ENCODE data around the gene SFXN4.
"Not testable (repeated sequence)": the region's sequence is repeated elsewhere in the genome, so short reads cannot be mapped to it uniquely, and the experiment has no call there.

Gene SFXN4

DNA sequence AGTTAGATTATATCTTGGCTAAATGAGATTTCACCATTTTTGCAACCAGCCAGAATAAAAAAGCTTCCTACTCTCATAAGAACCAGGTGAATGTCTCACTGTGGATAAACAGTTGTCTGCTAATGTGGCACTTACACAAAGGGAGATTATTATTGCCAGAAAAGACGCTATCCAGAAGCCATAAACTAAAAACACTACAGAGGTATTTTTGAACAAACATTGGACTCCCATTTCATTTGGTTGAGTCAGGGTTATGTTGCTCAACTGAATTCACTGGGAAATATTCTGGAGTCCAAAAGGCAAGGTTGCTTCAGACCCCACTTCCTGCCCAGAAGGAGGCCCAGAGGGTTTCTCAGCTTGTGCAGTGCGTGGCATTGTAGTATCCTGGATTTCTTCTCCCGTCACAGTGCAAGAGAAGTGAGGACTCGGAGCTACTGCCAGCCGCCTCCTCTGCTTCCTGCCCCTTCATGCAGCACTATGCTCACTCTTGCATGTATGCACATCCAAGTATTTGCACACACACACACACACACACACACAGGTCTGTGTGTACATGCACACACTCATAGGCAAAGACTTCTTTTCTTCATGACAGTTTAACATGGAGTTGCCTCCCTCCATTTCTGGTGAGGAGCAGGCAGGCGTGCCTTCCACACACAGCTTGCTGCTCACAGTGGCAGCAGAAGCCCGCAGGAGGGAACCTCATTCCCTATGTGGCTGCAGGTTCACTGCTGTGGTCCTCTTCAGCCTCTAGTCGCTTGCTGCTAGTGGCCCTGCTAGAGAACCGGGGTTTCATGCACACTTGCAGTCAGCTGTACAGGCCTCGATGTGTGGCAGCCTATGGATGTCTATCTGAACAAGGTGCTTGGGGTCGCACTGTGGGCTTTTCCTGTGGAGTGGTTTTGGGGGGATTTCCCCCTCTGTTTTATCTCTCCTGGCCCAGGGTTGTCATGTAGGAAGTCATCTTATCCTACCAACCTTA lies 51.5 kb downstream of the SFXN4 start:
- peak overlapping the region; percentile 8 for H3K4me3 ChIP-seq (ENCODE audit: low read depth, low read length)
- TF ChIP-seq, protein P1, sequence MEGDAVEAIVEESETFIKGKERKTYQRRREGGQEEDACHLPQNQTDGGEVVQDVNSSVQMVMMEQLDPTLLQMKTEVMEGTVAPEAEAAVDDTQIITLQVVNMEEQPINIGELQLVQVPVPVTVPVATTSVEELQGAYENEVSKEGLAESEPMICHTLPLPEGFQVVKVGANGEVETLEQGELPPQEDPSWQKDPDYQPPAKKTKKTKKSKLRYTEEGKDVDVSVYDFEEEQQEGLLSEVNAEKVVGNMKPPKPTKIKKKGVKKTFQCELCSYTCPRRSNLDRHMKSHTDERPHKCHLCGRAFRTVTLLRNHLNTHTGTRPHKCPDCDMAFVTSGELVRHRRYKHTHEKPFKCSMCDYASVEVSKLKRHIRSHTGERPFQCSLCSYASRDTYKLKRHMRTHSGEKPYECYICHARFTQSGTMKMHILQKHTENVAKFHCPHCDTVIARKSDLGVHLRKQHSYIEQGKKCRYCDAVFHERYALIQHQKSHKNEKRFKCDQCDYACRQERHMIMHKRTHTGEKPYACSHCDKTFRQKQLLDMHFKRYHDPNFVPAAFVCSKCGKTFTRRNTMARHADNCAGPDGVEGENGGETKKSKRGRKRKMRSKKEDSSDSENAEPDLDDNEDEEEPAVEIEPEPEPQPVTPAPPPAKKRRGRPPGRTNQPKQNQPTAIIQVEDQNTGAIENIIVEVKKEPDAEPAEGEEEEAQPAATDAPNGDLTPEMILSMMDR (IDR thresholded peaks at IDR 0.05; ENCODE audit: low read depth, low read length): no peak
- TF ChIP-seq MYC (IDR thresholded peaks at IDR 0.05; ENCODE audit: low read depth, low read length) (peak; percentile 86), POLR2A (IDR thresholded peaks at IDR 0.05; ENCODE audit: extremely low read depth, insufficient read length) (no peak)
- TF ChIP-seq, protein P2, sequence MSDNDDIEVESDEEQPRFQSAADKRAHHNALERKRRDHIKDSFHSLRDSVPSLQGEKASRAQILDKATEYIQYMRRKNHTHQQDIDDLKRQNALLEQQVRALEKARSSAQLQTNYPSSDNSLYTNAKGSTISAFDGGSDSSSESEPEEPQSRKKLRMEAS (IDR thresholded peaks at IDR 0.05; ENCODE audit: low read depth, low read length): peak; percentile 61
- DNase-seq (ENCODE audit: low read depth): peak; percentile 97

DNA sequence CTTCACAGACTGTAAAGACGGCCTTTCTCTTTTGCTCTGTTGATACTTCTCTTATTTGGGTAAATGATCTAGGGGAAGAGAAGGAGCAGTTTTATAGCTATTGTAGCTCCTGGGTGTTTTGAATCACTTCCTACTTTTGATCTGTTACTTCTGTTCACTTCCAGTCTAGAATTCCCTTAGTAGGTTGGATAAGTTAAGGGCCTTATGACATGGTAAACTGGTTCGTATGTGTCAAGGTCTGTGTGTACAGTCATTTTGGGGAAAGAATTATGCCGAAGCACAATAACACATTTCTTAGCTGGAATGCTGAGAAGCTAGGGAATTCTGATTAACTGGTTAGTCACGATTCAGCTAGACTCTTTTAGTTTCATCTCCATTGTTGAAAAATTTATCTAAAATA lies 53.5 kb downstream of the SFXN4 start:
- DNase-seq (ENCODE audit: low read depth): peak; percentile 68
- TF ChIP-seq MYC (IDR thresholded peaks at IDR 0.05; ENCODE audit: low read depth, low read length) (no peak), POLR2A (IDR thresholded peaks at IDR 0.05; ENCODE audit: extremely low read depth, insufficient read length) (no peak)
- TF ChIP-seq, protein P1 (IDR thresholded peaks at IDR 0.05; ENCODE audit: low read depth, low read length): no peak
- TF ChIP-seq, protein P2 (IDR thresholded peaks at IDR 0.05; ENCODE audit: low read depth, low read length): no peak
- no peak overlapping the region for H3K4me3 ChIP-seq (ENCODE audit: low read depth, low read length)

DNA sequence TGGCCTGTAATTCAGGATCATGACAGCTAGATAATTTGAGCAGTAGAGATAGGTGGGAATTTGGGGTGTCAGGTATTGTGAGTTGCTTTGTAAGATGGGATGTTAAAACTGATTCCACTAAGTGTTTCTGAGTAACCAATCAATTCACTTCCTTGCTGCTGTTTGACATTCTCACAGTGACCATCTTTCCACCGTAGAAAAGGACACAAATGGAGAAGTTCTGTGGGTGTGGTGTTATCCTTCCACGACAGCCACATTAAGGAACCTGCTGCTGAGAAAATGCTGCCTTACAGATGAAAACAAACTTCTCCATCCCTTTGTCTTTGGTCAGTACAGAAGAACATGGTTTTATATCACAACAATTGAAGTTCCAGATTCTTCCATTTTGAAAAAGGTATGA lies 57.7 kb downstream of the SFXN4 start:
- H3K4me3 ChIP-seq (ENCODE audit: low read depth, low read length): not testable (repeated sequence)
- peak; percentile 56 for DNase-seq (ENCODE audit: low read depth)

DNA sequence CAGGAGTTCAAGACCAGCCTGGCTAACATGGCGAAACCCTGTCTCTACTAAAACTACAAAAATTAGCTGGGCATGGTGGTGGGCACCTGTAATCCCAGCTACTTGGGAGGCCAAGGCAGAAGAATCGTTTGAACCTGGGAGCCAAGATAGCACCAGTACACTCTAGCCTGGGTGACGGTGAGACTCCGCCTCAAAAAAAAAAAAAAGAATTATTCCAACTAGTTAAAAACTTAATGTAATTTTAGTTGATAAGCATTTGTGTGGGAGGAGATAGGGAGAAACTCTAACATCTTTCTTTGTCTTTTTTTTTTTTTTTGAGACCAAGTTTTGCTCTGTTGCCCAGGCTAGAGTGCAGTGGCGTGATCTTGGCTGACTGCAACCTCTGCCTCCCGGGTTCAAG lies 58.4 kb downstream of the SFXN4 start:
- not testable (repeated sequence) for DNase-seq (ENCODE audit: low read depth); H3K4me3 ChIP-seq (ENCODE audit: low read depth, low read length)

DNA sequence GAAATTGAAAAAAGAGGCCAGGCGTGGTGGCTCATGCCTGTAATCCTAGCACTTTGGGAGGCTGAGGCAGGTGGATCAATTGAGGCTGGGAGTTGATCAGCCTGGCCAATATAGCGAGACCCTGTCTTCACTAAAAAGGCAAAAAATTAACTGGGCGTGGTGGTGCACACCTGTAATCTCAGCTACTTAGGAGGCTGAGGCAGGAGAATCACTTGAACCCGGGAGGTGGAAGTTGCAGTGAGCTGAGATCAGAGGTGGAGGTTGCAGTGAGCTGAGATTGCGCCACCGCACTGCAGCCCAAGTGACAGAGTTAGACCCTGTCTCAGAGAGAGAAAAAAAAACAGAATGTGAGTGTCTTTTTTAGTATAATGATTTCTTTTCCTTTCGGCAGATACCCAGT lies 59.6 kb downstream of the SFXN4 start:
- H3K4me3 ChIP-seq (ENCODE audit: low read depth, low read length): not testable (repeated sequence)

DNA sequence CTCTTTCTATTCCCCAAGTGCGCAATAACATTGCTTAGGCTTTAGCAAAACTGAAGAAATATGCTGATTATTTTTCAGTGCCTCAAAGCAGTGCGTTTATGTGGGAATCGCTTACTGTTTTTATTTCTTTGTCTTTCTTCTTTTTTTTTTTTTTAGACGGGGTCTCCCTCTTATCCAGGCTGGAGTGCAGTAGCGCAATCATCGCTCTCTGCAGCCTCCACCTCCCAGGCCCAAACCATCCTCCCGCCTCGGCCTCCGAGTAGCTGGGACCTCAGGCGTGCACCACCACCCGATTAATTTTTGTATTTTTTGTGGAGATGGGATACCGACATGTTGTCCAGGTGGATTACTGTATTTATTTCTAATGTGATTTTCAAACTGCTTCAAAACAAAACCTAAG lies 60.4 kb downstream of the SFXN4 start:
- H3K4me3 ChIP-seq (ENCODE audit: low read depth, low read length): peak overlapping the region; percentile 92
- no peak for DNase-seq (ENCODE audit: low read depth)
- TF ChIP-seq MYC (IDR thresholded peaks at IDR 0.05; ENCODE audit: low read depth, low read length) (no peak), POLR2A (IDR thresholded peaks at IDR 0.05; ENCODE audit: extremely low read depth, insufficient read length) (no peak)
- TF ChIP-seq, protein P2 (IDR thresholded peaks at IDR 0.05; ENCODE audit: low read depth, low read length): no peak
- TF ChIP-seq, protein P1 (IDR thresholded peaks at IDR 0.05; ENCODE audit: low read depth, low read length): no peak

More for the DNA sequence above, 59.6 kb downstream of the SFXN4 start:
- peak; percentile 48 for DNase-seq (ENCODE audit: low read depth)

DNA sequence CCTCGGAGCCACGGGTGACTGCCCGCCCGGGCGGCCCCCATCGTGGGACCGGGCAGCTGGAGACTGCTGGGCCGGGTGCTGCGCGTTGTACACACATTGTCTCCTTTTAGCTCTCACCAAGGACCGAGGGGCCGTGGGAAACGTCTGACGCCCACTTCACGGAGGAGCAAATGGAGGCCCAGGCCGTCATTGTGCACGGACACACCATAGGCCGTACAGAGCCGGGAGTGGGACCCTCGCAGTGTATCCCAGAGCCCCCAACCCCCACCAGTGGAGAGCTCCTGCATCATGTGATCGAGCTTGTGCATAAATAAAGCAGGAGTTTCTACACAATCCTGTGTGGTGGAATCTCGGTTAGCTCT lies 60.9 kb downstream of the SFXN4 start:
- TF ChIP-seq, protein P1 (IDR thresholded peaks at IDR 0.05; ENCODE audit: low read depth, low read length): no peak
- TF ChIP-seq, protein P2 (IDR thresholded peaks at IDR 0.05; ENCODE audit: low read depth, low read length): no peak
- TF ChIP-seq POLR2A (IDR thresholded peaks at IDR 0.05; ENCODE audit: extremely low read depth, insufficient read length) (no peak), MYC (IDR thresholded peaks at IDR 0.05; ENCODE audit: low read depth, low read length) (no peak)
- peak overlapping the region; percentile 92 for H3K4me3 ChIP-seq (ENCODE audit: low read depth, low read length)
- peak; percentile 53 for DNase-seq (ENCODE audit: low read depth)
